Pancreas (tissue), 10 donors: ENCODE data around the gene DDIT4L. TPM values are rescaled to one million over a fixed set of nuclear protein-coding genes. Genes with fewer than 3 reads are reported as not detected.
"Not testable (repeated sequence)": the region's sequence is repeated elsewhere in the genome, so short reads cannot be mapped to it uniquely, and the experiment has no call there.

Source experiments
- ATAC-seq, 4 donors: fragments of 200-7000 bp; cut with Tn5 transposase; one replicate each; pipeline versions ENCODE4 v1.8.0 to v1.9.1; 2020; ENCODE audit warnings: mild to moderate bottlenecking in 4 of 4, moderate library complexity in 4 of 4
- DNase-seq, 6 donors: peaks; one replicate each; pipeline ENCODE4 v3.0.0-alpha.2; 2020
- FAIRE-seq: peaks from 2 replicates; lab custom pipeline; 2012; peaks lifted over from hg19 to GRCh38; lab: Jason Lieb, UNC
- H3K27ac ChIP-seq, 4 donors: fragments of 200-600 bp; sonication (generic); 1 replicate in 3 of 4; 2 replicates in 1 of 4; pipeline versions ENCODE4 v1.5.0 to v1.8.0; 2020
- H3K27me3 ChIP-seq, 4 donors: fragments of 200-600 bp; one replicate each; pipeline ENCODE4 v1.8.0; 2021
- H3K36me3 ChIP-seq, 3 donors: fragments of 200-600 bp; sonication (generic) in 1 of 3; one replicate each; pipeline versions ENCODE4 v1.5.0 to v1.8.0; 2020 to 2021
- H3K4me1 ChIP-seq, 3 donors: fragments of 200-600 bp; one replicate each; pipeline ENCODE4 v1.8.0; 2021
- H3K4me3 ChIP-seq, 4 donors: fragments of 200-600 bp; sonication (generic) in 2 of 4; one replicate each; pipeline versions ENCODE4 v1.5.0 to v1.8.0; 2020 to 2021
- H3K9me3 ChIP-seq, 4 donors: fragments of 200-600 bp; one replicate each; pipeline ENCODE4 v1.8.0; 2021
- WGBS, 2 donors: extraction: QIAGEN DNeasy Blood & Tissue Kit; methylation state at CpG; one replicate each; pipeline ENCODE4 v1.1.7; 2013; 5-methylcytosine and 5-hydroxymethylcytosine counted together
- intact Hi-C, 3 donors: fragments of 100-400 bp; cut with DNase I; formaldehyde crosslinking; loops; one replicate each; pipeline versions ENCODE4 v1.11.1 to v1.14.2; 2022
- polyA plus RNA-seq, 2 donors: library from polyadenylated mRNA; stranded (reverse); fragments of 200-250 nt; gene quantifications; one replicate each; pipeline ENCODE4 v1.2.3, GENCODE V29; 2013
- total RNA-seq, 6 donors: library from RNA; stranded (reverse); fragmentation: NEBNext Ultra II Directional in 4 of 6; extraction: Animal tissue kit (Norgen Biotek cat#: 25700) in 4 of 6; gene quantifications; one replicate each; pipeline versions ENCODE4 v1.2.1 to v1.2.4, GENCODE V29; 2021 to 2023
- TF ChIP-seq, protein P1 (sequence below), 4 donors: fragments of 200-600 bp; sonication (generic) in 3 of 4; IDR thresholded peaks; one replicate each; pipeline versions ENCODE4 v1.5.0 to v1.8.0; 2021; ENCODE audit warnings: antibody characterized with exemption in 4 of 4
- donor health status: healthy with polysubstance abuse.
- donor health status: DM: no; HTN: no; CAD: no; lungs with moderate emphysema.
- donor health status: DM: no; HTN: no; CAD: no.
- donor health status: control.
- donor health status: control.
- donor health status: Bipolar disorder and iron deficiency.
- donor health status: DM: yes; HTN: yes; CAD: no.
- donor health status: DM: no; HTN: no; CAD: no.
- donor health status: DM: no; HTN: no; CAD: no.
- donor health status: DM: yes; HTN: yes; CAD: no.

DDIT4L gene
- total and polyA plus RNA-seq, 8 donors: 0.08 to 0.43 (median 0.16) TPM; not detected in 1

DNA sequence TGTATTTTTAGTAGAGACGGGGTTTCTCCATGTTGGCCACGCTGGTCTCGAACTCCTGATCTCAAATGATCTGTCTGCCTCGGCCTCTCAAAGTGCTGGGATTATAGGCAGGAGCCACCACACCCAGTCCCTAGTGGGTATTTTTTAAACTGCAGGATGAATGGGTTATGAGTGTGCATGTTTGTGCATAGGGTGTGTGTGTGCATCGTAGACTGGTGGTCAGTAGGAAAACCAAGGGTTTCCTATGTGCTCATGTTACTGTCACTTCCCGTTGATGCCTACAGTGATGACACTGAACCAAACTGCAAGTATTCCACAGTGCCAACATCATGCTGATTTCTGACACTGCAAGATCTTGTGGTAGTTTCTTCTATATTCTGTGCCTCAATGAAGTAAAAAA is 41.1 kb downstream of the DDIT4L start:
- DNase-seq (no peak), FAIRE-seq (no peak), ATAC-seq (no peak)
- Histone ChIP-seq H3K4me3 (no peak overlapping the region), H3K36me3 (no peaks in the 10 kb centered on the region), H3K27ac (no peak overlapping the region), H3K9me3 (no peaks in the 10 kb centered on the region), H3K27me3 (no peaks in the 10 kb centered on the region), H3K4me1 (no peaks in the 10 kb centered on the region)
- WGBS, 2 donors: 85 to 90% methylated on average over 6 of the region's 6 CpGs
- TF ChIP-seq, protein P1, sequence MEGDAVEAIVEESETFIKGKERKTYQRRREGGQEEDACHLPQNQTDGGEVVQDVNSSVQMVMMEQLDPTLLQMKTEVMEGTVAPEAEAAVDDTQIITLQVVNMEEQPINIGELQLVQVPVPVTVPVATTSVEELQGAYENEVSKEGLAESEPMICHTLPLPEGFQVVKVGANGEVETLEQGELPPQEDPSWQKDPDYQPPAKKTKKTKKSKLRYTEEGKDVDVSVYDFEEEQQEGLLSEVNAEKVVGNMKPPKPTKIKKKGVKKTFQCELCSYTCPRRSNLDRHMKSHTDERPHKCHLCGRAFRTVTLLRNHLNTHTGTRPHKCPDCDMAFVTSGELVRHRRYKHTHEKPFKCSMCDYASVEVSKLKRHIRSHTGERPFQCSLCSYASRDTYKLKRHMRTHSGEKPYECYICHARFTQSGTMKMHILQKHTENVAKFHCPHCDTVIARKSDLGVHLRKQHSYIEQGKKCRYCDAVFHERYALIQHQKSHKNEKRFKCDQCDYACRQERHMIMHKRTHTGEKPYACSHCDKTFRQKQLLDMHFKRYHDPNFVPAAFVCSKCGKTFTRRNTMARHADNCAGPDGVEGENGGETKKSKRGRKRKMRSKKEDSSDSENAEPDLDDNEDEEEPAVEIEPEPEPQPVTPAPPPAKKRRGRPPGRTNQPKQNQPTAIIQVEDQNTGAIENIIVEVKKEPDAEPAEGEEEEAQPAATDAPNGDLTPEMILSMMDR (IDR thresholded peaks at IDR 0.05): no peak
- intact Hi-C loops: no loop called here

DNA sequence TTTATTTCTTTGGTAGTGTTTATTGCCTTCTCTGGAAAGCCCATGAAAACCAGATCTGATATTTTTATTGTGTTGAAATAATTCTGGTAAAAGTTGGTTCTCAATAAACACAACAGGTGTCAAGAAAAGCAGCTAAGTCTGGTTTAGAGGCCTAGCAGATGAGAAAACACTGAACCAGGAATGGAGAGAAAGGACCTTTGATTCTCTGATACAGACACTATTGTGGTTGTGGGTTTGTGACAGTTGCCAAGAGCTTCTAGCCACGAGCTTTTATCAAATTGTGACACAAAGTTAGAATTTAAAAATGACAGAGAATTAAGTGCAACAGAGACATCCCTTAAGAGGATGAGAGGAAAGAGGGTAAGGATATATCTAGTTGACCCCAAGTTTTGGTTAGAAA is 42.6 kb downstream of the DDIT4L start:
- Histone ChIP-seq H3K4me3 (no peak overlapping the region), H3K27ac (no peak overlapping the region), H3K4me1 (no peaks in the 10 kb centered on the region), H3K9me3 (no peaks in the 10 kb centered on the region), H3K27me3 (no peaks in the 10 kb centered on the region), H3K36me3 (no peaks in the 10 kb centered on the region)
- FAIRE-seq (no peak), DNase-seq (no peak), ATAC-seq (no peak)
- TF ChIP-seq, protein P1 (IDR thresholded peaks at IDR 0.05): no peak
- intact Hi-C loops: no loop called here
- WGBS, 2 donors: 31 to 38% methylated on average over 1 of the region's 1 CpG

DNA sequence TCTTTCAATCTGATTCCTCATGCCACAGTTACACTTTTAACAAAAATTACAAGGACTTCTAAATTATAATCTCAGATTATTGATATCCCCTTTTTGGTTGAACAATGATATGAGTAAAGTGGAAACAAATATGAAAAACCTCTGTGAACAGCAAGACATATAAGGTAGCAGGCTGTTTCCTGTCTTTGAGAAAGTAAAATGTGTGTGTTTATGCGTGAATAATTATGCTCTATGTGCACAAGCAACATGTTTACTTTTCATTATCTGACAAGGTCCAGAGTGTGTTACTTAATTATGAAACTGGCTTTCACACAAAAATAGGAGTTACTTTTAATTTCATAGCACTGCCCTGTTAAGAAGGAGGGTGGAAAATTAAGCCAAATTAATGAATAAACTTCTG is 43.1 kb downstream of the DDIT4L start:
- 19 to 41% methylated on average over 1 of the region's 1 CpG for WGBS, 2 donors
- FAIRE-seq: no peak
- intact Hi-C loops: no loop called here

DNA sequence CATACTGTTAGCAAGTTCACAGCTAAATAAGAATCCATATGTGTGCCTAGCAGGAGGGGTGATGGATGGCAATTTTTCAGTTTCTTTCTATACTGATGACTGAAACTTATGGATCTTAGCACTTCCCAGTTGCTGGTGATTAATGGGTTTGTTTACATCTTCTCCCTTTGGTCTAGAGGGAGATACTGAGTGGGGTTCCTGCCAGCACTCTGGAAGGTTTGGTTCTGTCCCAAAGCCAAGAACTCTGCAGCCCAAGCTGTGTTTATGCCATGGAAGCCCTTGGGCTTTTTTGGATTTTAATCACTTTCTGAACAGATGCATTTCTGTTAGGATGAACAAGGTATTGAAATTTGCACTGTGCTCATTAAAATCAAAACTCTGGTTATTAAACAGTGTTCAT is 43.5 kb downstream of the DDIT4L start:
- Histone ChIP-seq H3K9me3 (no peaks in the 10 kb centered on the region), H3K4me1 (no peaks in the 10 kb centered on the region), H3K4me3 (no peak overlapping the region), H3K27me3 (no peaks in the 10 kb centered on the region), H3K36me3 (no peaks in the 10 kb centered on the region), H3K27ac (no peak overlapping the region)
- intact Hi-C loops: no loop called here
- FAIRE-seq (no peak), DNase-seq (no peak), ATAC-seq (no peak)
- TF ChIP-seq, protein P1 (IDR thresholded peaks at IDR 0.05): no peak

More for the DNA sequence above, 43.1 kb downstream of the DDIT4L start:
- TF ChIP-seq, protein P1 (IDR thresholded peaks at IDR 0.05): no peak
- no peak overlapping the region for H3K4me3 ChIP-seq
- DNase-seq (no peak), ATAC-seq (no peak)
- no peak overlapping the region for H3K27ac ChIP-seq
- H3K27me3 ChIP-seq: no peaks in the 10 kb centered on the region
- H3K4me1 ChIP-seq: no peaks in the 10 kb centered on the region
- H3K36me3 ChIP-seq: no peaks in the 10 kb centered on the region
- no peaks in the 10 kb centered on the region for H3K9me3 ChIP-seq

DNA sequence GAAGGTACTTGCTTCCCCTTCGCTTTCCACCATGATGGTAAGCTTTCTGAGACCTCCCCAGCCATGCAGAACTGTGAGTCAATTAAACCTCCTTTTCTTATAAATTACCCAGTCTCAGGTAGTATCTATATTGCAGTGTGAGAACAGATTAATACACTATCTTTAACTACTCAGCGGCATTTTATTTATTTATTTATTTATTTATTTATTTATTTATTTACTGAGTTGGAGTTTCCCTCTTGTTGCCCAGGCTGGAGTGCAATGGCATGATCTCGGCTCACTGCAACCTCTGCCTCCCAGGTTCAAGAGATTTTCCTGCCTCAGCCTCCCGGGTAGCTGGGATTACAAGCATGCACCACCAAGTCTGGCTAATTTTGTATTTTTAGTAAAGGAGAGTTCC is 52.9 kb downstream of the DDIT4L start:
- intact Hi-C loops, H3K4me3 ChIP-seq, H3K36me3 ChIP-seq, ATAC-seq, H3K9me3 ChIP-seq, H3K27ac ChIP-seq, FAIRE-seq, H3K4me1 ChIP-seq, H3K27me3 ChIP-seq, DNase-seq: not testable (repeated sequence)
- WGBS, 2 donors: 85 to 97% methylated on average over 4 of the region's 4 CpGs

Other genes starting within 250 kb of the DDIT4L start
- gene DNAJB14, start 243.8 kb downstream of the DDIT4L start, total RNA-seq: 10 to 100 TPM; 10.1 to 23.7 (median 15.1) TPM
- gene DNAJB14, start 243.8 kb downstream of the DDIT4L start, polyA plus RNA-seq: 1 to 10 TPM; 3.6 to 8.3 TPM
- gene H2AZ1, start 240.2 kb downstream of the DDIT4L start, total RNA-seq: 10 to 100 TPM; 25.1 to 68.3 (median 43.7) TPM
- 10 to 100 TPM; 33.8 to 91.5 TPM for gene H2AZ1, start 240.2 kb downstream of the DDIT4L start, polyA plus RNA-seq